KMS-11 (cell line): Measurements from ENCODE around the gene KASH5.

Experiments
- H2AFZ ChIP-seq: fragments of 200-600 bp; sonication (generic); 2 replicates; pipeline ENCODE4 v1.6.1; 2016; ENCODE audit warnings: antibody characterized with exemption, mixed run types, low read depth
- H3K27ac ChIP-seq: fragments of 200-600 bp; sonication (generic); 2 replicates; pipeline ENCODE4 v1.6.1; 2016; ENCODE audit warnings: mild to moderate bottlenecking, mixed run types
- H3K27me3 ChIP-seq: fragments of 200-600 bp; sonication (generic); 2 replicates; pipeline ENCODE4 v1.6.1; 2017; ENCODE audit warnings: mild to moderate bottlenecking, low read depth, mixed run types, moderate library complexity; ENCODE audit not compliant: insufficient read depth
- H3K36me3 ChIP-seq: fragments of 200-600 bp; sonication (generic); 2 replicates; pipeline ENCODE4 v1.6.1; 2017; ENCODE audit warnings: mild to moderate bottlenecking, mixed run types; ENCODE audit not compliant: insufficient read depth
- H3K4me1 ChIP-seq: fragments of 200-600 bp; sonication (generic); 2 replicates; pipeline ENCODE4 v1.6.1; 2016; ENCODE audit warnings: mild to moderate bottlenecking, low read depth, mixed run types; ENCODE audit not compliant: poor library complexity, severe bottlenecking
- H3K4me2 ChIP-seq: fragments of 200-600 bp; sonication (generic); 2 replicates; pipeline ENCODE4 v1.7.0; 2016; ENCODE audit warnings: mild to moderate bottlenecking, mixed run types
- H3K4me3 ChIP-seq: fragments of 200-600 bp; sonication (generic); IDR thresholded peaks from 2 replicates; pipeline ENCODE4 v1.6.1; 2017; ENCODE audit warnings: low read depth, low read length, mixed read lengths; ENCODE audit not compliant: insufficient read depth
- H3K79me2 ChIP-seq: fragments of 200-600 bp; sonication (generic); 2 replicates; pipeline ENCODE4 v1.6.1; 2016; ENCODE audit warnings: low read depth, mixed run types; ENCODE audit not compliant: insufficient read depth
- H3K9ac ChIP-seq: fragments of 200-600 bp; sonication (generic); 2 replicates; pipeline ENCODE4 v1.6.1; 2016; ENCODE audit warnings: mild to moderate bottlenecking, mixed run types
- H4K20me1 ChIP-seq: fragments of 200-600 bp; sonication (generic); 2 replicates; pipeline ENCODE4 v1.6.1; 2016; ENCODE audit warnings: mild to moderate bottlenecking, mixed run types; ENCODE audit not compliant: insufficient read depth
- TF ChIP-seq, protein P1 (sequence below): fragments of 200-600 bp; sonication (generic); conservative IDR thresholded peaks from 2 replicates; pipeline ENCODE4 v1.6.1; 2017; ENCODE audit warnings: low read depth, mild to moderate bottlenecking, antibody characterized with exemption, low read length, moderate library complexity, mixed read lengths

Gene KASH5

DNA sequence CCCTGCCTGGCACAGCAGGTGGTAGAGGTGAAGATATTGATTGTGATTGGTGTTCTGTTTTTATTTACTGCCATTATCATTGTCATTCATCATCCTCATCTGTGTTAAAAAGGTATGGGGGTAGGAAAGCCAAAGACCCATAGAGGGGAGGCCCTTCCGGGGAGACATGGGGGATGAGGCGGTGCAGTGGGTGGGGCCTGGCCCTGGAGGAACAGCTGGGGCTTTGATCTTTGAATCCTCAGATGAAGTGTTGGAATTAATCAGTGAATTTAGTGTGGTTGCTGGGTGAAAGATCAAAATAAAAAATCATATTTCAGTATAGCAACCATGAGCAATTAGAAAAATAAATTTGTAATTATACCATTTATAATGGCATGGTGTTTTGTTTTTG is 27.8 kb downstream of the KASH5 start:
- Histone ChIP-seq H3K36me3 (no peaks in the 10 kb centered on the region), H3K27me3 (peaks cover 92% of the 10 kb centered on the region), H3K4me2 (no peak overlapping the region), H2AFZ (no peak overlapping the region), H3K27ac (no peak overlapping the region), H3K9ac (no peak overlapping the region), H3K4me3 (no peak overlapping the region), H4K20me1 (no peaks in the 10 kb centered on the region), H3K4me1 (no peaks in the 10 kb centered on the region), H3K79me2 (no peaks in the 10 kb centered on the region)
- TF ChIP-seq, protein P1, sequence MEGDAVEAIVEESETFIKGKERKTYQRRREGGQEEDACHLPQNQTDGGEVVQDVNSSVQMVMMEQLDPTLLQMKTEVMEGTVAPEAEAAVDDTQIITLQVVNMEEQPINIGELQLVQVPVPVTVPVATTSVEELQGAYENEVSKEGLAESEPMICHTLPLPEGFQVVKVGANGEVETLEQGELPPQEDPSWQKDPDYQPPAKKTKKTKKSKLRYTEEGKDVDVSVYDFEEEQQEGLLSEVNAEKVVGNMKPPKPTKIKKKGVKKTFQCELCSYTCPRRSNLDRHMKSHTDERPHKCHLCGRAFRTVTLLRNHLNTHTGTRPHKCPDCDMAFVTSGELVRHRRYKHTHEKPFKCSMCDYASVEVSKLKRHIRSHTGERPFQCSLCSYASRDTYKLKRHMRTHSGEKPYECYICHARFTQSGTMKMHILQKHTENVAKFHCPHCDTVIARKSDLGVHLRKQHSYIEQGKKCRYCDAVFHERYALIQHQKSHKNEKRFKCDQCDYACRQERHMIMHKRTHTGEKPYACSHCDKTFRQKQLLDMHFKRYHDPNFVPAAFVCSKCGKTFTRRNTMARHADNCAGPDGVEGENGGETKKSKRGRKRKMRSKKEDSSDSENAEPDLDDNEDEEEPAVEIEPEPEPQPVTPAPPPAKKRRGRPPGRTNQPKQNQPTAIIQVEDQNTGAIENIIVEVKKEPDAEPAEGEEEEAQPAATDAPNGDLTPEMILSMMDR: no peak

DNA sequence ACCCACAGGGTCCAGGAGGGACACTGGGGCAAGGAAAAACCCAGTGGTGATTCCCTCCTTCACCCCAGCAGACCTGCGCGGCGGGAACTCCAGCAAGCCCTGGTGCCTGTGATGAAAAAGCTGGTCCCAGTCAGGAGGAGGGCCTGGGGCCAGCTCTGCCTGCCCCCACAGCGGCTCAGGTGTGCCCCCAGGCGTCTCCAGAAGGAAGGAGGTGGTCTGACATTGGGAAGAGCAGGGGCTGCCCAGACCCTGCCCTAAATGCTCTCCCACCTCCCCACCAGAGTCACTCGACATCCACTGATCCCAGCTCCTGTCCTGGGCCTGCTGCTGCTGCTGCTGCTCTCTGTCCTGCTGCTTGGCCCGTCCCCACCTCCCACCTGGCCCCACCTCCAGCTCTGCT is 29.0 kb downstream of the KASH5 start:
- Histone ChIP-seq H3K4me3 (no peak overlapping the region), H3K4me2 (no peak overlapping the region), H3K27me3 (peaks cover 91% of the 10 kb centered on the region), H2AFZ (no peak overlapping the region), H3K9ac (no peak overlapping the region), H4K20me1 (no peaks in the 10 kb centered on the region), H3K36me3 (no peaks in the 10 kb centered on the region), H3K4me1 (no peaks in the 10 kb centered on the region), H3K27ac (no peak overlapping the region), H3K79me2 (no peaks in the 10 kb centered on the region)
- TF ChIP-seq, protein P1: no peak

DNA sequence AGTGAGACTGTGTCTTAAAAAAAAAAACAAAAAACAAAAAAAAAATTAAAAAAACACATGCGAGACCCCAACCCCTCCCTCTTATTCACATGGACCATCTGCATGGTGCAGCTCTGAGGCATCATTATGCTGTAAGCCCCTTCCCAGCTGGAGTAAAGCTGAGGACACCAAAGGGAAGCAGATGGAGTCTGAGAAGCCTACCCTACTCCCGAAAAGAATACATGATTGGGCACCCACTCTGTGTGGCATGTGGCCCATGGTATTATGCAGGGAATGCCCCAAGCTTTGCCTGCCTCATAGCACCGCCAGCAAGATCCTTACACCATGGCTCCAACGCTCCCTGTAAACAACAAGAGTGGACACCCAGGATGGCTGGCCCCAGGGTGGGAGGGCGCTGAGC is 30.5 kb downstream of the KASH5 start:
- Histone ChIP-seq H3K4me1 (peaks cover 2% of the 10 kb centered on the region), H2AFZ (no peak overlapping the region), H3K4me2 (no peak overlapping the region), H3K27me3 (peaks cover 91% of the 10 kb centered on the region), H4K20me1 (no peaks in the 10 kb centered on the region), H3K79me2 (no peaks in the 10 kb centered on the region), H3K4me3 (no peak overlapping the region), H3K36me3 (no peaks in the 10 kb centered on the region), H3K27ac (no peak overlapping the region), H3K9ac (no peak overlapping the region)
- TF ChIP-seq, protein P1: no peak

DNA sequence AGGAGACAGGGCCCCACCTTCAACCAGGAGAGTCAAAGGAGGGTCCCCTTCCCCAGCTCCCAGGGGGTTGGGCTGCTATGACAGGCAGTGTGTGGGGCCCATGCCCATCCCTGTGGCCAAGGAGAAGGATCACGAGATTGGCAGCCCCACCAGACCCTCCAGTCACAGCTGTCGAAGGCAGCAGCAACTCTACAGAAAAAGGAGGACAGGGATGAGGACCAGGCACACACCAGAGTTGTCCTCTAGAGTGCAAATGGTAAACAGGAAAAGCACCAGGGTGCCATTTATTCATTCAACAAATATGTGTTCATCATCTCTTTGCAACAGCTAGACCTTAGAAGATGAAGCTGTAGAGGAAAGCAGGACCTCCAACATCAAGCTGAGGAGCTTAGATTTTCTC is 31.1 kb downstream of the KASH5 start:
- Histone ChIP-seq H3K27me3 (peaks cover 94% of the 10 kb centered on the region), H3K36me3 (no peaks in the 10 kb centered on the region), H3K27ac (no peak overlapping the region), H2AFZ (no peak overlapping the region), H3K79me2 (no peaks in the 10 kb centered on the region), H3K4me1 (peaks cover 4% of the 10 kb centered on the region), H3K9ac (no peak overlapping the region), H4K20me1 (no peaks in the 10 kb centered on the region), H3K4me3 (no peak overlapping the region), H3K4me2 (no peak overlapping the region)
- TF ChIP-seq, protein P1: no peak
